Glomerular endothelial cell (primary cell): ENCODE data around the gene B9D2. TPM values are rescaled to one million over a fixed set of nuclear protein-coding genes. Genes with fewer than 3 reads are reported as not detected.

Experiments
- DNase-seq: peaks from one replicate; pipeline ENCODE4 v3.0.0-alpha.2; 2011; ENCODE audit warnings: low read depth, low spot score; ENCODE audit errors: extremely low read depth
- total RNA-seq: library from RNA; depleted of rRNA; stranded (reverse); fragments of >200 nt; gene quantifications from 2 replicates; pipeline ENCODE4 v1.2.3, GENCODE V29; 2015

The B9D2 gene
- total RNA-seq, 1 donor from 2014 or later = 7.6 TPM

DNA sequence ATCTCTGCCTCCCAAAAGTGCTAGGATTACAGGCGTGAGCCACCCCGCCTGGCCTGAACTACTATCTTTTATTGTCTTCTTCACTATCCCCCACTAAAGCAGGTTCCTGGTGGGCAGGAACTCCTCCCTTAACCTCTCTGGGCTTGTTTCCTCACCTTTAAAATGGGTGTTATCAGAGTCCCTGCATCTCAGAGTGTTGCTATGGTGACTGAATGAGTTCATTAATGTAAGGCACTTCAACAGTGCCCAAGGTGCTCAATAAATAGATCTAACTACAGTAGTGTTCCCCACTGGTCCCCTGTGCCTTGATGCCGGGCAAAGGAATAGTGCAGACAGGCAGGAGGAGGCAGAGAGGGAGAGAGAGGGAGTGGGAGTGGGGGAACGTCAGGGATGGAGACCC is 33.5 kb downstream of the B9D2 start:
- DNase-seq = no peak

DNA sequence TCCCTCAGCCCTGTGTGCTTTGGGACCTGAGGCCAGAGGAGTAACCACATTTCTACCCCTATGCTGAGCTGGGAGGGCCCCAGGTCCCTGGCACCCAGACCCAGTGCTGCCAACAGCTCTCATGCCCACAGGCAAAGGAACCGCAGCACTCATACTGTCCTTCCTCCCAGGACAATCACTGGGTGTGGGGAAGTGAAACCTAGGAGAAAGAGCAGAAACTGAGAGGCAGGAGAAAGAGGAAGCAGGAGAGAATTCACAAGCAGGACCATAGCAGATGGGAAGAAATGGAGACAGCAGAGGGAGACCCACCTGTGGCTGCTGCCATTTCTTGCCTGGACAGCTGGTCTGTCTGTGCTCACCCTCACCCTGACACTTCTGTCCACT is 35.1 kb downstream of the B9D2 start:
- no peak for DNase-seq

DNA sequence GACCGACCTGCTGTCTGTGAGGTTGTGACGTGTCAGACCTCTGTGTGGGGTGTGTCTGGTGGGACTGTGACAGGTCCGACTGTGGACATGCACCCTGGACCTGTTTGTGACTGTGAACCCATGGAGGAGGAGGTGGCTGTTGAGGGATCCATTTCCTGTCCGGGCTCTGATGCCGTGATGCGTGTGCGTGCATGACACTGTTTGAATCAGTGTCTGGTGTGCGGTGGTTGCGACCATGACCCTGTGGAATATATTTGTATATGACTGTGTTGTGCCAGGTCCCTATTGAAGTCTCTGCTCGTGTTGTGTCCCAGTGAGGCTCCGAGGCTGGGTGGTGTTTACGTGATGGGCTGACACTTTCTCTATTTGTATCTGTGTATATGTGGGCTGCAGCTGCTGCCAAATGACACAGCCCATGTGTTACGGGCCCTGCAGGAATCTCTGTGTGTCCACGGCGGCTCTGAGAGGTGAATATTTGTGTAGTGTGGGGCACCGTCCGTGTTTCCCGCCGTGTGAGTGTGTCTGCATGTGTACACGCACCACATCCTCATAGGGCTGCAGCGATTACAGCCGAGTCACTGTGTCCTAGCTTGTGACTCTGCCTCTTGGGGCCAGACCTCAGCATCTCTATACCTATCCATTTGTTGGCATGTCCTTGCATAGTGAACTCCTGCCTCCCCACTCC is 35.6 kb downstream of the B9D2 start:
- no peak for DNase-seq

DNA sequence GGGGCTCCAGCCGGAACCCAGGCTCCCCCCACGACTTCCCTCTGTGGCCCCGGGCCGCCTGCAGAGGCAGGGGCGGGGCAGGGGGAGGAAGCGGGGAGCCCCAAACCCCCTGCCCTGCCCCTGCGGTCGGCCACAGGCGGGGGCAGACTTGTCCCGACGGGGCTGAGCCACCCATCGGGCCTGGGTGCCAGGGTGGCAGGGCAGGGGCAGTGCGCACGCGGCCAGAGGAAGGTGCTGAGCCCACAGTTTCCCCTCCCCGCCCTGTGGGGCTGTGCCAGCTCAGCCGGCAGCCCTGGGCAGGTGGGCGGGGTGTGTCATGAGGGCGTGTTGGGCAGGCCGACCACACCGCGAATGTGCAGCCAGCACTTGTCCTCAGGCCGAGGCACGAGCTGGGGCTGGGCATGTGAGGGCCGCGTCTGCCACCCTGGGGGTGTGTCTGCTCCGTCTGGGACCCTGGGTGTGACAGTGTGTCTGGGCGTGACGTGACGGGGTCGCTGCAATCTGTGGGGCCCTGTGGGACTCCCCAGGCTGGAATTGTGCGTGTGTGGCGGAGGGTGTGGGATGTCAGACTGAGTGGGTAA is 36.3 kb downstream of the B9D2 start:
- DNase-seq = no peak

DNA sequence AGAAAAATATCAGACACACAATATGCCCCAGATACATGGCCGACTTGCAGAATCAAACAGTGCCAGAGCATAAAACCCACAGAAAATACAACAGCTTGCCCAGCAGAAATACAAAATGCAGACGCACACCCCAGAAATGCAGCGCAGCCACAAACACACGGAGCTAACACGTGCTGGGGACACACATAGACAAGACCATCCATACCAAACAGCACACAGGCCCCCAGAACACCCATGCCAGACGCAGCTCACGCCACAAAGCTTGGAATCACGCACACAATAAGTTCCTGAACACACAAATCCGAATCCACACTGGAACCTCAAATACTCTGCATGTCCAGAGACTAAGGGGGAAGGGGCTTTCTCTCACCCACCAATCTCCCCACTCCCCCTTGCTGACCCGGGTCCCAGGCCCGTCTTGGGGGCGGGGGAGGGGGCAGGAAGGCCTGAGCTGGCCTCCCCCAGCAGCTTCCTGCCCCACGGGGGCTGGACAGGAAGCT is 36.8 kb downstream of the B9D2 start:
- DNase-seq = no peak

DNA sequence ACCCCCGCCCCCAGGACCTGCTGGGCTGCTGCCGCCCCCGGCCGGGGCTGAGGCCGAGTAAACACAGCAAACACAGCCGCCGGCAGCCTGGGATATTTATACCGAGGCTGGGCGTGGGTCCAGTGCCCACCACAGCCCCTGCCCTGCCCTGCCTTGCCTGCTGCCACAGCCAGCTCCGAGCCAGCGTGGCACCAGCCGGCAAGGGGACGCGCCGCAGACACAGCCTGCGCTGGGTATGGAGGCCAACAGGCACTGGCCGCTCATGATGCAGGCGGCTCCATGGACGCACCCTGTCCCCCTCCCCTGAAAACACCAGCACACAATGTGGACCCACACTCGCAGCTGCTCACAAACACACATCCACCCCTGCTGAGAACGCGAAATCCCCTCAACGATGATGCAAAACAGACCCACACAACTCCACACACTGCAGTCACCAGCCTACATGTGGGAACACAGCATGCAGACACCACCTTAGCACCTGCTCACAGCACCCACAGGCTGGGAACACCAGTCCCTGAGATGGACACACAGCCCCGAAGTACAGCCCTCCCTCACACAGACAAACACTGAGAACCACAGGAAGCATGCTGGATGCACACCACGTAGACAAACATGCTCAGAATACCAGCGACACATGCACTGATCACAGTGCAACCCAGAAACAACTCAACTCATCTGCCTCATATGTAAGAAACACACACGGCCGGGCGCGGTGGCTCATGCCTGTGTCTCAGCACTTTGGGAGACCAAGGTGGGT is 37.8 kb downstream of the B9D2 start:
- no peak for DNase-seq

DNA sequence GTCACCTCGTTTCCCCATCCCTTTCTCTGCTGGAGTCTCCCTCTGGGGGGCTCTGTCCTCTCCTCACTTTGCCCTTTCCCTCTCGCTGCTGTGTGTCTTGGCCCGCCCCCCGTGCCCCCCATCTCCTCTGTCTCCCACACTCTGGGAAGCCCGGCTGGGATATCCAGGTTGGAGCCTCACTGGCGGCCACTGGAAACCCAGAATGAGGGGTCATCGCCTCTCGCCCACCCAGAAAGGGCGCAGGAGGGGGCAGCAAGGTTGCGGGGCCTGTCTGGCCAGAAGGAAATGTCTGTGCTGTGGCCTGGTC is 38.4 kb downstream of the B9D2 start:
- no peak for DNase-seq

DNA sequence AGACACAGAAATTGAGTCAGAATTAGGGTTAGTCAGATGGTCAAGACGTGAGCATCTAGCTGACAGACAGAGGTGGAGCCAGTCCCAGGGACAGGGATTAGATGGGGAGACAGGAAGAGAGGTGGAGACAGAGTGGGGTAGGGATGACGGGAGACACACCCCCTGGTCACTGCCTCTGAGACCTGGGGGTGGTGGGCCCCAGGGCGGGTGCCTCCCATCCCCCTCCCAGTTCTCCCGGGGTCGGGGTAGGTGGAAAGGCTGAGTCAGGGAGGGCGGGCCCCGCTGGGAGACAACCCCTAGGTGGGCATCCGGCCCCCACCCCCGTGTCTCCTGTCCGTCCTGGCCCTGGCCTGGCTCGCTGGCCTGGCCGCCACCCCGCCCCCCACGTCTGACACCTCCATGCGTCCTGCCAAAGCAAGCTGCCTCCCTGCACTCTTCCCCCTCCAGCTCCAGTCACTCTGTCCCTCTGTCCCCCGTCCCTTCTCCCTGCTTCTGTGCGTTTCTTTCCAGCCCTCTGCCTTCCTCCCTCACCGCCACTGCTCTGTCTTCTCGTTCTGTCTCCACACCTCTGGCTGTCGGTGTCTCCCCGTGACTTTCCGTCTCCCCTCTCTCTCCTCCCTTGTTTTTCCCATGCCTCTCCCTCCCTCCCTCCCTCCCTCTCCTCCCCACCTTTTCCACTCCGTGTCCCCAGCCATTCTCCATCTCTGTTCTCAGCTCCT is 38.9 kb downstream of the B9D2 start:
- no peak for DNase-seq

DNA sequence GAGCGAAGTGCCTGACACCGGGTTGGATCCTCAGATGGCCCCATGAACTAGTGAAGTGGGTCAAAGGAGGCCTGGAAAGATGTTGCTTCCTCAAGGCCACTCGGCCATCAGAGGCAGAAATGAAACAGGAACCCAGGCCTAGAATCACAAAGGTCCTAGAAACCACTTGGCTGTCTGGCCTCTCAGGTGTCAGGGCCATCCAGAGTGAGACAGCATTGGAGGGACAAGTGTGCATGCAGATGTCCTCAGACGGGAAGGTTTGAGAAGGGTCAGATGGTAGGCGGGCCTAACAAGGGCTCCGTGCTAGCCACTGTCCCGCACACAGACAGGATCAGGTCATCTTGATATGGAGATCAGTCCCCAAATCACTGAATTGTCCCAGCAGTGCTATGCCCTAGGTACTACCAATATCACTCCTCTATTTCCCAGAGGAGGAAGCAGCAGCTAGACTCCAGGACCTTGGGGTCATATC is 39.7 kb downstream of the B9D2 start:
- no peak for DNase-seq

DNA sequence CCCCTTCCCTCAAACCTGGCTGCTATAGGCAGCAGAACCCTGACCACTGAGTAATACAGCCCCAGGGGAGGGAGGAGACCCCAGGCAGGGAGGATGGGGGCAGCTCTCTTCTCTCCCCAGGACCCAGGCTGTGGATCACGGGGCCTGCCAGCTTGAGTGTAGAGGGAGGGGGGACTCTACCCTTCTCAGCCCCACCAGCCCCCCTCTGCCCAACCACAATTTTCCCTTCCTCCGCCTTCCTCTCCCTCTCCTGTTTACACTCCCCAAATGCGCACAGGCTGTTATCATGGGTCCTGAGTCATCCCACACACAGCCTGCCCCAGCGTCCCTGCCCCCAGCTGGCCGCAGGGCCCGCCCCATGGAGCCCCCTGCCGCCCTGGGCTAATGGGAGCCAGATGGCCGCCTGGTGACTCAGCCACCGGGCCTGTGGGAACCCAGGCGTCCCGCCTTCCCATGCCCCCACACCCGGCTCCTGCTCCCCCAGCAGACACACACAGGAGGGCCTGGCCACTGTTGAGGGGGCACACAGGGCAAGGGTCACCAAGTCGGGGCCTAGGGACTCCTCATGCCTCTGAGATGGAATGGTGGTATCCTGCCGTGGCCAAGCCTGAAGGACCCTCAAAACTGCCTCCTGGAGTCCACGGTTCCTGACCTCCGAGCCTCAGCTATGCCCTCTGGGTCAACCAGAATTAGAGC is 40.4 kb downstream of the B9D2 start:
- no peak for DNase-seq

DNA sequence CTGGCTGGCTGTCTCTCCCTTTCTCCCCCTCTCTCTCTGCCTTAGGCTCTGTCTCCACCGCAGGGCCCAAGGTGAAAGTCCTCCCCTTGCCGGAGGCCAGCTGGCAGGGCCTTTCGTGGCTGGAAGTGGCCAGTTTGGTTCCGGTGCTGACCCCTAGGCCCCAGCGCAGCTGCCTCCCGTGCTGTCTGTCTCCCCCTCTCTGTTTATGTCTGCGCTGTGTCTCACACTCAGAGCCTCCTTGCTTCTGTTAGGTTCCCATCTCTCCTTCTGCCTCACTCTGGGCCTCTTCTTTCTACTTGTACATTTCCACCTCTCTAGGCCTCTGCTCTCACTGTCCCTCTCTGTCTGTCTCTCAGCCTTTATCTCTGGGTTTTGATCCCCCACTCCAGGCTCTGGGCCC is 40.9 kb downstream of the B9D2 start:
- no peak for DNase-seq

DNA sequence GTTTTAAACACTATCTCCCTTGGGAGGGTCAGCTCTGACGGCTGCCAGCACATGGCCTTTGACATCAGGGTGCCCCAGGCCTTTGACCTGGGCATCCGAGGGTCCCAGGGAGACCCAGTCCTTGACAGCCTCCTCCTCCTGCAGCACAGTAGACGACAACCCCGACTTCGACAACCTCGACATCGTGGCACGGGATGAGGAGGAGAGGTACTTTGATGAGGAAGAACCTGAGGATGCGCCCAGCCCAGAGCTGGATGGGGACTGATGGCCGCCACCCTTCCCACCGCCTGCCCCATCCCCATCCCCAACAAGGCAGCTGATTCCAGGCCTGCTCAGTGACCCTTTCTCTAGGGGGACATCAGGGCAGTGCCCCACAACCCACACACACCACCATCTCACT is 41.5 kb downstream of the B9D2 start:
- no peak for DNase-seq

DNA sequence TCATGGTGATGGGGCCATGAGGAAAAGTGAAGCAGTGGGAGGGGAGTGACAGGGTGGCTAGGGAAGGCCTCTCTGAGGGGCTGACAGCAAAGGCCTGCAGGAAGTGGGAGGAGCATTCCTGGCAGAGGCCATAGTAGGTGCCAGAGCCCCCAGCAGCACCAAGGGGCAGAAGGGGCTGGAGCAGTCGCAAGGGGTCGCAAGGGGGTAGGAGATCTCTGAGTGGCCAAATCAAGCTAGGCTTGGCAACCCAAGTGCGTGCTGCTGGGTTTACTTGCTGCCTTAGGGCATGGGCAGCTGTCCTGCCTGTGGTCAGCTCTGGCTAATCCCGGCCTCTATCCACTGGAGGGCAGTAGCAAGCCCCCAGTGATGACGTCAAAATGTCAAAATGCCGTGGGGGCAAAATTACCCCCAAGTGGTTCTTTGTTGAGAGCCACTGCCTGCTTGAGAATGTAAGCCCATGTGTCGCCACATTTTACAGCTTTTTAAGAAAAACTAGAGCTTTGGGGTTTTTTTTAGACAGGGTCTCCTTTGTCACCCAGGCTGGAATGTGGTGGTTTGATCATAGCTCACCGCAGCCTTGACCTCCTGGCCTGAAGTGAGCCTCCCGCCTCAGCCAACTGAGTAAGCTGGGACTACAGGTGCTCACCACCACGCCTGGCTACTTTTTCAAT is 42.2 kb downstream of the B9D2 start:
- no peak for DNase-seq

DNA sequence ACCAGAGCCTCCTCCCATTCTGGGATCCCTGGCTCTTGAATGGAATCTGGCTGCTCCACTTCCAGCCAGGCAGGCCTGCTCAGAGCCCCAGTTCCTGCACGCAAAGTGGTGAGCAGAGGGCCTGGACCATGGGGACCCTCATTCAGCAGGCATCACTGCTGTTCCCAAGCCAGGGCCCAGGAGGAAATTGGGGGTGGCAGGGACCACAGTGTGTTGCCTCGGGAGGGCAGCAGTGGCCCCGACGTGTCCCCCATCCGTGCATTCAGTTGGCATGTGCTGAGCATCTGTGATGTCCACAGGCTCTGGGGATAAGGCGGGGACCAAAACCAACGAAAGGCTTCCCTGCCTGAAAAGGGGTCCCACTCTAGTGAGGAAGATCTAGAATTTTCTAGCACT is 42.7 kb downstream of the B9D2 start:
- no peak for DNase-seq

DNA sequence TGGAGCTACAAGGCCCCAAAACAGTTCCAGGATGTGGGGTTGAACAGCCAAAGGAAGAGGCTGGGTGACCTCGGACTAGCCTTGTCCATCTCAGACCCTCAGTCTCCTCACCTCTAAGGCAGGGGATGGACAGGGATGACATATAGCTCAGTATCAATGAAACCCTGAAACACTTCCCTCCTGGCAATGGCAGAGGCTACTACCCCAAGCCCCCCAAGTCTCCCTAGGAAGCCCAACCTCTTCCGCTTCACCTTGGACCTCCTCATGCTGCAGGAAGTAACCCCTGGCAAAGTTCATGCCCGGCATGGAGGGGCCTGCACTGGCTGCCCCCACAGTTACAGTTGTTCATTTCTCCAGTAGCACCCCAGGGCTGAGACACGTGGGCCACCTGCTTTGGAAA is 43.4 kb downstream of the B9D2 start:
- DNase-seq = no peak

DNA sequence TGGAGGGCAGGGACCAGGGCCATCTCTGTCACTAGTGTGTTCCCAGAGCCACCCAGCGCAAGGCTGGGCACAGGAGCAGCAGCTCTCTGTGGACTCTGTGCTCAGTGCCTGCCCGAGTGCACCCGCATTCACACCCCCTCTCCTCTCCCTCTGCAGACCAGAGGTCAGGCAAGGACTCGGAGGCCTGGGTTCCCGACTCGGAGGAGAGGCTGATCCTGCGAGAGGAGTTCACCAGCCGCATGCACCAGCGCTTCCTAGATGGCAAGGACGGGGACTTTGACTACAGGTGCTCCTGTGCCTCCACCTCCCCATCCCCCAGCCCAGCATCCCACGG is 43.8 kb downstream of the B9D2 start:
- DNase-seq = no peak

DNA sequence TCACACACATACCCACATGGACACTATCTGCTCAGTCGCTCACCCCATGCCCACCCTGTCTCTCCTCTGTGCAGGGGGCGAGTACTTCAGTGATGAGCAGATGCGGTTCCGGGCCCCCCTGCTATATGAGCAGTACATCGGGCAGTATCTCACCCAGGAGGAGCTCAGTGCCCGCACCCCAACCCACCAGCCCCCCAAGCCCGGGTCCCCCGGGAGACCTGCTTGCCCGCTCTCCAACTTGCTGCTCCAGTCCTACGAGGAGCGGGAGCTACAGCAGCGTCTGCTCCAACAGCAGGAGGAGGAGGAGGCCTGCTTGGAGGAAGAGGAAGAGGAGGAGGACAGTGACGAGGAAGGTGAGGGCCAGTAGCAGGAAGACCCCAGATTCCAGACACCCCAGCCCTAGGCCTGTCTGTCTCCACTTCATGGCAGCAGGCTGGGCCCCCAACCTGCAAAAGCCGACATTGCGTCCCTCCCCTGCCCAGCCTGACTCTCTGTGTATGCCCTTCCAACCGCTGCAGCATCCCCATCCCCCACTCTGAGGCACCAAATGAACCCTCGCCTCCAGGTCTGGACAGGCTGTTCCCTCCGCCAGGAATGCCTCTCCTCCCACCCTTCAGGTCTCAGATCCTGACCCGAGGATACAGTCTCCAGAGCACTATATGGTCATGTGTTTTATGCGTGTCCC is 44.3 kb downstream of the B9D2 start:
- no peak for DNase-seq

DNA sequence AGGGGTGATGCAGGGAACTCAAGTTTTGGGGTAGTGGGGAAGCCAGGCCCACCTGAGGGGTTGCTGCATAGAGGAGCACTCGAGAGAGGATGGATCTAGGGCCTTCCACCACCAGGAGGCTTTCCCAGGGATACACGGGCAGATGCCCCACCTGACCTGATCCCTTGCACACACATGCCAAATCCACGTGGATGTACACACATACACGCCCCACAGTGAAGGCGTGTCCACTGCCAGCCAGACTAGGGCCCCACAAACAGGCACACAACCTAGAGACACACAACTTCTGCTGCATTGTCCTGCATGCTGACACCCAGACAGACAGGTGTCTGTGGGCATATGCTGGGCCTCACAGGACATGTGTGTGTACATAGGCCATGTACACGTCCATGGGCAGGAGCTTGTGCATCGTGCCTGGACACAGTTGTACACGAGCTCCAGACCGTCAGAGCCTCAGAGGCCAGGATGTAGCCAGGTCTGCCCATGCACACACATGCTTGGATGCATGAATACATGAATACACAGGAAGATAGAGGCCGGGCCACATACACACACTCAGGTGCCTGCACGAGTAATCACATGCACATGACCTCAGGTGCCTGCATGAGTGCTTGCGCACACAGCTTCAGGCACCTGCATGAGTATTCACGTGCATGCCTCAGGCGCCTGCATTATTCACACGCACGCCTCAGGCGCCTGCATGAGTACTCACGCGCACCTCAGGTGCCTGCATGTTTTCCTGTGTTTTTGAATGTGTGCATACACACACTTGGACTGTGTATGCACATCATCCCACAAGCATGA is 45.1 kb downstream of the B9D2 start:
- no peak for DNase-seq

DNA sequence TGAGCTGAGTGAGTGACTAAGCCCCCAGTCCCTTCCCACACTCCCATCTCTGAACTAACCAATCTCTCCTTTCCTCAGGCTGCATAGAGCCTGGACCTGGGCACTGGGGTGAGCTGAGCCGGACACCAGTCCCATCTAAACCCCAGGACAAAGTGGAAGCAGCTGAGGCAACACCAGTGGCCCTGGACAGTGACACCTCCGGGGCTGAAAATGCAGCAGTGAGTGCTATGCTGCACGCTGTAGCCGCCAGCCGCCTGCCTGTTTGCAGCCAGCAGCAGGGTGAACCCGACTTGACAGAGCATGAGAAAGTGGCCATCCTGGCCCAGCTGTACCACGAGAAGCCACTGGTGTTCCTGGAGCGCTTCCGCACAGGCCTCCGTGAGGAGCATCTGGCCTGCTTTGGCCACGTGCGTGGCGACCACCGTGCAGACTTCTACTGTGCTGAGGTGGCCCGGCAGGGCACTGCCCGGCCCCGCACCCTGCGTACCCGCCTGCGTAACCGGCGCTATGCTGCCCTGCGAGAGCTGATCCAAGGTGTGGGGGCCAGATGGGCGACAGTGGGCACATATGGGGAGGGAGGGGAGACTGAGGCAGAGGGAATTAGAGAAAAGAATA is 47.5 kb downstream of the B9D2 start:
- DNase-seq = no peak
